GM18873 (cell line): ENCODE measurements around the gene BANK1.

Experiments used
- ATAC-seq: cut with Tn5 transposase; IDR thresholded peaks from one replicate; pipeline ENCODE4 v1.9.1; 2021; ENCODE audit warnings: mild to moderate bottlenecking, moderate library complexity, moderate number of reproducible peaks; ENCODE audit not compliant: unreplicated experiment, low FRiP score

Gene BANK1

GRCh38 chr4:101993842-101994775 is 203.6 kb downstream of the BANK1 start:
- ATAC-seq = no peak

GRCh38 chr4:102007959-102008425 is 217.5 kb downstream of the BANK1 start:
- peak; percentile 90 for ATAC-seq

- ATAC-seq = no peak
Observed at GRCh38 chr4:102008711-102009110, 218.2 kb downstream of the BANK1 start.

- no peak for ATAC-seq
Observed at GRCh38 chr4:102022343-102022742, 231.8 kb downstream of the BANK1 start.

GRCh38 chr4:102027961-102028360 is 237.4 kb downstream of the BANK1 start:
- no peak for ATAC-seq

- ATAC-seq = no peak
Observed at GRCh38 chr4:102031406-102031805, 240.9 kb downstream of the BANK1 start.

GRCh38 chr4:102036016-102036415 is 245.5 kb downstream of the BANK1 start:
- no peak for ATAC-seq

- ATAC-seq = no peak
Observed at GRCh38 chr4:102036619-102037376, 246.3 kb downstream of the BANK1 start.

- ATAC-seq = no peak
Observed at GRCh38 chr4:102037566-102037965, 247.0 kb downstream of the BANK1 start.

- ATAC-seq = no peak
Observed at GRCh38 chr4:102042871-102043802, 252.6 kb downstream of the BANK1 start.

- no peak for ATAC-seq
Observed at GRCh38 chr4:102047616-102048015, 257.1 kb downstream of the BANK1 start.

GRCh38 chr4:102055805-102056204 is 265.3 kb downstream of the BANK1 start:
- ATAC-seq = no peak

- ATAC-seq = no peak
Observed at GRCh38 chr4:102057122-102057521, 266.6 kb downstream of the BANK1 start.

GRCh38 chr4:102061133-102061532 is 270.6 kb downstream of the BANK1 start:
- ATAC-seq = peak; percentile 51

- no peak for ATAC-seq
Observed at GRCh38 chr4:102064747-102065442, 274.4 kb downstream of the BANK1 start.

- ATAC-seq = no peak
Observed at GRCh38 chr4:102076622-102077021, 286.1 kb downstream of the BANK1 start.

GRCh38 chr4:102080184-102080583 is 289.7 kb downstream of the BANK1 start:
- ATAC-seq = no peak

- no peak for ATAC-seq
Observed at GRCh38 chr4:102089850-102090621, 299.5 kb downstream of the BANK1 start.

GRCh38 chr4:102091656-102092055 is 301.1 kb downstream of the BANK1 start:
- ATAC-seq = no peak
